Fibroblast of skin of back (primary cell): ENCODE results near the gene CIBAR2.
"Not testable (repeated sequence)": the region's sequence is repeated elsewhere in the genome, so short reads cannot be mapped to it uniquely, and the experiment has no call there.

Experiments
- DNase-seq: peaks from one replicate; pipeline ENCODE4 v3.0.0-alpha.2; 2013

CIBAR2 gene

DNA sequence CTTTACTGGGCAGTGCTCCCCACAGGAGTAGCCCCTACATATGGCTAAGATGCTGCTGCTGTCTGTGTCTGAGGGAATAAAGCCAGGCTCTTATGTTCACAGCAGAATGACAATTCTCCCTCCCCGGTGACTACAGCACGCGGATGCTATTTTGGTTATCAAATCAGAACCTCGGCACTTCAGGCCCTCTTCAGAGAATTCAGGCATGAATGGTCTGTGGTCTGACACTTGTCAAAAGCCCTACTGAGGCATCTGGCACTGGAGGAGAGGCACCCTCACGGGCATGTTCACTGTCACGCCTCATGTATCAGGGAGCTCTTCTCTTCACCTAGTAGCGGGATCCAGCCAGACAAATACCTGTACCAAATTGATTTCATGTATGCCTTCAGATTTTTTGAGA lies 54.3 kb downstream of the CIBAR2 start:
- DNase-seq = no peak

DNA sequence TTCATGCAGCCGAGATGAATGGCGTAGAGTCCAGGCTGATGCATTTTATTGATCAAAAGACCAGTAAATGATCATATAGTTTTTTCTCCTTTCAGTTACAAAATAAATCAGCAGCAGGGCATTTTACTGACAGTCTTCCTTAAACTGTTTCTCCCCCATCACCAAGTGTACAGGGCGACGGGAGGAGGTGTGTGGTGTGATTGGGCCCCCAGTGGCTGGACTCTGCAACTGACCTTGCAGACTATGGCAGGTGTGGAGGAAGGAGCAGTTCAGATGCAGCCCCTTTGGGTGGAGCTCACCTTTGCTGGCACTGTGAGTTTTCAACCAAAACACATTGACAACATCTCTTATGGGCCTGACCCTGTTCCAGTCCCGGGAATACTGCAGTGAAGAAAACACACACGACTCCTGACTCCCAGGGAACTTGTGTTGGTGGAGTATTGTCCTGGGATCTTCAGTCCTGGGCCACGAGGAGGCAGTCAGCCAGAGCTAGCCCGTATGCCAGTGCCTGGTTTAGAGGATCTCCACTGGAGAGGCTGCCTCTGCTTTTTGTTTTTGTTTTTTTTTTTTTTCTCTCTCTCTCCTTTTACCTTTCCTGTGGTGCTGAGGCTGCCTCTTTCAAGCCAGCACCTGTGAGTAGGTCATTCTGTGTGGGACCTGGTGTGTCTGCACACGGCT lies 54.9 kb downstream of the CIBAR2 start:
- no peak for DNase-seq

DNA sequence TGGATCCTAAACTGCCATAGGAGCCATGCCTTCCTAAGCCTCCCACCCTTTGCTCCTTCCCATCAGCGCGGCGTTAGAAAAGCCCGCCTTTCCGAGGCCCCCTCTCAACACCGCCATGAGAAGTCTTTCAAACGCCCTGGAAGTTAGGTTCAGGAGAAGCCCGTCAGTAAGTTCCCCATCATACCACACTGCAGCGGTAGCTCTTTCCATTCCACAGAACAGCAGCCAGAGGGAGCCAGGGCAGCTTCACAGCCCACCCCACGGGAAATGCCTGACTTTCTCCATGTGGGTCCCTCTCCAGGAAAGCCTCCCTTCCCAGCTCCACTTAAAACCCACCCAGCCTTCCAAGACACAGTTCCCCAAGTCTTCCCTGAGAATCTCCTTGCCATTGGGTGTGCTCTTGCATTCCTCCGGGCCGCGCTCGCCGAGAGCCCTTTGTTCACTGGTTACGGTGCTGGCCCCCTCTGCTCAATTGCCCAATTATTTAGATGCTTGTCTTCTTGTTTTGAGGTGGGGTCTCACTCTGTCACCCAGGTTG lies 56.0 kb downstream of the CIBAR2 start:
- DNase-seq = peak; percentile 25

DNA sequence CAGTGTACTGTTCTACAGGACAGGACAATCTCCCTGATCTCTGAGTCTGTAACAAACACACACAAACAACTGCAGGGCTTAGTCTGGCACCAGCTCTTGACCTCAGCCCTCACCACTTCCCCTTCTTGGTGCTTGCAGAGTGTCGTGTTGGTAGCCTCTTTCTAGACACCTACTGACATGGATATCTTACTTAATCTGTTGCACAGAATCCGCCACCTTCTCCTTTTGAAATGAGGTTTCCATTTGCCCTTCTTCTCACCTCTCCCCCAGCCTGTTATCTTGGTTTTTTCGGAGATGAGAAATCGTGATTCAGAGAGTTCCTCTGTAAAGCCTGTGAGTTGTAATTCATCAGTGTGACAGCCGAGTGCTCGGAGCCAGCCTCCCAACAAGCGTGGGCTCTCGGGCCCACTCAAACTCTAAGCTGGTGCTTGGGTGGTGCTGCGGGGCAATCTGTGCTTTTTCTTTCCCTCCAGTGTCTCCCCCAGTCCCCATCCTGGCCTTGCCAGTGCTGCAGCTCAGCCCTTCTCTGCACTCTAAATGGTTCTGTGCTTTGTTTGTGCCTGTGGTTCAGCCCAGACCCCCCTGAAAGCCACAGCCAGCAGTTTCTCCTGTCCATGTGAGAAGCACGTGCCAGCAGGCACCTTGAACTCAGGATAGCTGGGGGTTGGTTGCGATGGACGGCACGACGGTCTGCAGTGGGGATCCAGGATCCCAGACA lies 56.6 kb downstream of the CIBAR2 start:
- peak; percentile 37 for DNase-seq

DNA sequence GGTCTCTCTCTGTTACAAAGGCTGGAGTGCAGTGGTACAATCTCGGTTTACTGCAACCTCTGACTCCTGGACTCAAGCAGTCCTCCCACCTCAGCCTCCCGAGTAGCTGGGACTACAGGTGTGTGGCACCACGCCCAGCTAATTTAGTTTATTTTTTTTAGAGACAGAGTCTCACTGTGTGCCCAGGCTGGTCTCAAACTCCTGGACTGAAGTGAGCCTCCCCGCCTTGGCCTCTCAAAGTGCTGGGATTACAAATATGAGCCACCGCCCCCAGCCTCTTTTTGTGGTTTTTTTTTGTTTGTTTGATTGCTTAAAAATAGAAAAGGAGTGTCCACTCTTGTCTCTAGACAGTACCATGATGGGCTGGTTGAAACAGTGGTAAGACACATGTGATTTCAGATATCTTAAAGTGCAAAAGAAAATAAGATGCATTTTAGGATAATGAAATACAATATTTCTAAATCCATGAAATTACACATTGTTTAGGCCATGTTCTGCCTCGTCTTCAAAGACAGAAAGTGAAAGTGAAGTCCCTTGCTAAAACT lies 57.3 kb downstream of the CIBAR2 start:
- DNase-seq = no peak

DNA sequence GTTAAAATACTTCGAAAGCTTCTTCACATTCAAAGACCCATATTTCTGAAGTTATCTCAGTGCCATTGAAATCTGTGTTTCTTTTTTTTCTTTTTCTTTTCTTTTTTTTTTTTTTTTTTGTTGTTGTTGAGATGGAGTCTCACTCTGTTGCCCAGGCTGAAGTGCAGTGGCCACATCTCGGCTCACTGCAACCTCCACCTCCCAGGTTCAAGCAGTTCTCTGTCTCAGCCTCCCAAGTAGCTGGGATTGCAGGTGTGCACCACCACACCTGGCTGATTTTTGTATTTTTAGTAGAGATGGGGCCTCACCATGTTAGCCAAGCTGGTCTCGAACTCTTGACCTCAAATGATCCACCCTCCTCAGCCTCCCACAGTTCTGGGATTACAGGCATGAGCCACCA lies 58.0 kb downstream of the CIBAR2 start:
- DNase-seq = not testable (repeated sequence)

DNA sequence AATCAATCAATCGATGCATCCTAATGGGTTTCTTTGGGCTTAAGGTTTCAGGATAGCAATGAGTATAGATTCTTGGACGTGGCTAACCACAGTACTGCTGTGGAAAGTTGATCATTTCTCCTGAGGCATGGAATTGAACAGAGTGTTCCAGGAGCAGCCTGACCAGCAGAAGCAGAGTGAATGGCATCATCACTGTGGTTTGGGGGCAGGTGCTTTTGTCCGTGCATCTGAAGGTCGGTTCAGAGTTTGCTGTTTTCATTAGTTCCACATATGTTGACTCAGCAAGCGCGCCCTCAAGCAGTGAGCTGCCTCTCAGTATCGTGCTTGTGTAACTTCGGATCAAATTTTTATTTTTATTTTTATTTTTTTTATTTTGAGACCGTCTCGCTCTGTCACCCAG lies 59.7 kb downstream of the CIBAR2 start:
- DNase-seq = no peak

DNA sequence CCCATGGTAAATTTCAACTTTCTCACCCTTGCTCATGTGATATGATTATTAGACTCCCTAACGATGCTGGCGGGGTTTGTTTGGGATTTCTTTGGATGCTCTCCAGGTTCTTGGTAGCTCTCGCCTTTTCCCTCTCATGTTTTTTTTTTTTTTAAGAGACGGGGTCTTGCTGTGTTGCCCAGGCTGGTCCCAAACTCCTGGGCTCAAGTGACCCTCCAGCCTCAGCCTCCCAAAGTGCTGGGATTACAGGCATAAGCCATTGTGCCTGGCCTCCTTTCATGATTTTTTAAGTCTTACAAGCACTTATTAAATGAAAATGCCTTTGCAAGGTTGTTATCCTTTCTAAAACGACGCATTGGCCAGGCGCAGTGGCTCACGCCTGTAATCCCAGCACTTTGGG lies 60.6 kb downstream of the CIBAR2 start:
- DNase-seq = no peak

DNA sequence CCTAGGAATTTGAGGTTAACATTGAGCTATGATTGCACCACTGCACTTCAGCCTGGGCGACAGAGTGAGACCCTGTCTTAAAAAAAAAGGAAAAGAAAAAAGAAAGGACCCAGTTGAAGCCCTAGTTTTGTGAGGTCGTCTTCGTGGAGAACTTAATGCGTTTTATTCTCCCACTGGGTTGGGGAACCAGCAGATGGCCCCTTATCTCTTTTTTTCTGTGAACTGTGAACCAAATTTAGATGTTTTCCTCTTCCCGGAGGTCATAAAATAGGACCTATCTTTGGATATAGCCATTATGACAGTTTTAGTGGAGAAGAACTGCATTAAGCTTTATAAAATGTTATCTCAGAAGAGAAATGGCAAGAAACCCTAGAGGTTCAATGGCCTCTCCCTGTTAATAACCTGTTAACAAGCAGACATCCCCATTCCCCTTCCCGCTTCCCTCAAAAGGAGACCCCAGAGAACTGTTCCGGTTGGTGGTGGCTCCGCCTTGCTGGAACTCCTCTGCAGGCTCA lies 61.1 kb downstream of the CIBAR2 start:
- no peak for DNase-seq

DNA sequence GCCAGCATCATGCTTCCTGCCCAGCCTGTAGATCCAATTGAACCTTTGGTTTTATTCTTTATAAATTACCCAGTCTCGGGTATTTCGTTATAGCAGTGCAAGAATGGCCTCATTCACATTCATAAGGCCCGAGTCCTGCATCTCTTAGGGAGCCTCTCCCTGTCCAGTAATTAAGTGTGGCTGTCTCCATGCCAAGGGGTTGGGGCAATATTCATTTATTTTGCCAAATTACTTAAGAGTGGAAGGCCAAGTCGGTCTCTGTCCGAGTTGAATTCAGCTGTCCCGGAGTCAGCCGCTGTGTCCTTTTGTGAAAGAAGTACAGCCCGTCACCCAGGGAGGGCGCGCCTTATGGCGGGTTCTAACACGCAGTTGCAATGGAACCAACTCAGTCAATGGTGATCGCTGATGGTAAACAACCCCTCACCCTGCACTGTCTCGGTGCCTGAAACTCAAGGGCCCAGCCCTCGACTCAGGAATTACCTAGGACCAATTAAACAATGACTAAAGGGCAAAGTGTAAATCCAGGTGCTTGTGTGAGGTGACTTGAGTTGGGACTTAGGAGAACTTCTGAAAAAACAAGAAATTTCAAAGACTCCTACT lies 62.5 kb downstream of the CIBAR2 start:
- no peak for DNase-seq

DNA sequence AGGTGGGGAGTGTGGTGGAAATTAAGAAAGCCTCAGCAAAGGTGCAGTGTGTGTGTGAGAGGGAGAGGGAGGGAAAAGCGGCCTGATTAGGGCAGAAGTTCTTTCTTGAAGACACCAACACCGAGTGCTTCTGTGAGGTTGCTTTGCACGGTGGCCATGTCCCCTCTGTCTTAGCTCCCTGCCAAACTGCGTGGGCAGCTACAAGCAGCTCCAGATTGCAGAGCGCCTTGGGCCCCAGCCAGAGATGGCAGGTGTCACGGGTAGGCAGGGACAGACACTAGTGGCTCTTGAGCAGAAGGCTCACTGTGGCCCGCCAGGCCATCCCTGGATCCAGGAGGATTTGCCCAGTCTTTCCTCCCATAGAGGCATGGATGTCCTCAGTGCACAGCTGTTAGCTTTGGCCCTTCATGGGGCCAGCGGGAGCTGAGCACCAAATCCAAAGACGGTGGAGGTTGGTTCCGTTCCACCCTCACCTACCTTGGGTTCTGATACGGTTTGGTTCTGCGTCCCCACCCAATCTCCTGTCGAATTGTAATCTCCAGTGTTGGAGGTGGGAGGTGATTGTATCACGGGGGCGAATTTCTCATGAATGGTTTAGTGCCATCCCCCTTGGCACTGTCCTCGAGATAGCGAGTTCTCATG lies 63.2 kb downstream of the CIBAR2 start:
- no peak for DNase-seq
